AG09309 (cell line): ENCODE data around the gene GPATCH2L.

Source experiments
- DNase-seq: peaks from one replicate; pipeline ENCODE4 v3.0.0-alpha.2; 2010; ENCODE audit warnings: low read depth
- H3K4me3 ChIP-seq: 2 replicates; pipeline ENCODE4 v1.5.1; 2011; ENCODE audit warnings: mild to moderate bottlenecking, low read depth, low read length, moderate library complexity; ENCODE audit not compliant: control insufficient read depth
- CTCF ChIP-seq: IDR thresholded peaks from 2 replicates; pipeline ENCODE4 v1.5.1; 2011; ENCODE audit warnings: mild to moderate bottlenecking, low read depth, low read length, inconsistent platforms; ENCODE audit not compliant: insufficient read depth, control insufficient read depth; ENCODE audit errors: missing control alignments

GPATCH2L gene

GRCh38 chr14:76196980-76197695 is 45.4 kb downstream of the GPATCH2L start:
- no peak for DNase-seq
- no peak for TF ChIP-seq CTCF
- H3K4me3 ChIP-seq: no peak overlapping the region

GRCh38 chr14:76201162-76201561 is 49.4 kb downstream of the GPATCH2L start:
- no peak overlapping the region for H3K4me3 ChIP-seq
- DNase-seq: peak; percentile 38
- TF ChIP-seq CTCF: no peak

- DNase-seq: peak; percentile 75
- no peak overlapping the region for H3K4me3 ChIP-seq
- TF ChIP-seq CTCF: no peak
Measured at GRCh38 chr14:76203086-76204001, 51.6 kb downstream of the GPATCH2L start.

- no peak for TF ChIP-seq CTCF
Measured at GRCh38 chr14:76204461-76205230, 52.9 kb downstream of the GPATCH2L start.

GRCh38 chr14:76205708-76206107 is 54.0 kb downstream of the GPATCH2L start:
- H3K4me3 ChIP-seq: no peak overlapping the region
- DNase-seq: no peak
- no peak for TF ChIP-seq CTCF

More at GRCh38 chr14:76204461-76205230, 52.9 kb downstream of the GPATCH2L start:
- H3K4me3 ChIP-seq: no peak overlapping the region
- DNase-seq: no peak

- TF ChIP-seq CTCF: no peak
- no peak for DNase-seq
- no peak overlapping the region for H3K4me3 ChIP-seq
Measured at GRCh38 chr14:76208340-76208739, 56.6 kb downstream of the GPATCH2L start.
